Stimulated activated CD8-positive, alpha-beta memory T cell treated with anti-CD3 and anti-CD28 coated beads, Interleukin-4, amount 100 ng/mL, for 4 hours (primary cell): ENCODE data around the gene RAI2.

Source experiments
- DNase-seq, 2 donors: peaks; one replicate each; pipeline ENCODE4 v3.0.0-alpha.2; 2020; ENCODE audit warnings: low read depth in 2 of 2, low spot score in 1 of 2

RAI2 gene

GRCh38 chrX:17860811-17861488 is at the start of gene RAI2:
RAI2 (minus strand) TSS chrX:17861298; CDS start chrX:17802010, 59,288 bp downstream.
- DNase-seq, result no peak

- no peak for DNase-seq
These were observed 27.3 kb upstream of the RAI2 start for GRCh38 chrX:17888421-17888820.

GRCh38 chrX:17882680-17883079 is 21.6 kb upstream of the RAI2 start:
- no peak for DNase-seq

- DNase-seq, result no peak
These were observed 17.1 kb upstream of the RAI2 start for GRCh38 chrX:17878028-17878670.

- DNase-seq, result no peak
These were observed 15.0 kb upstream of the RAI2 start for GRCh38 chrX:17876135-17876534.

- DNase-seq, result no peak
These were observed 8.5 kb upstream of the RAI2 start for GRCh38 chrX:17869580-17869979.

GRCh38 chrX:17861489-17862011 is 452 bp upstream of the RAI2 start:
- no peak for DNase-seq

GRCh38 chrX:17860179-17860780 is 818 bp downstream of the RAI2 start:
- DNase-seq, result no peak

GRCh38 chrX:17859609-17860178 is 1.4 kb downstream of the RAI2 start:
- DNase-seq, result no peak

GRCh38 chrX:17854531-17854930 is 6.6 kb downstream of the RAI2 start:
- no peak for DNase-seq

- DNase-seq, result no peak
These were observed 7.0 kb downstream of the RAI2 start for GRCh38 chrX:17854069-17854468.

- no peak for DNase-seq
These were observed 9.2 kb downstream of the RAI2 start for GRCh38 chrX:17851874-17852273.

GRCh38 chrX:17848545-17849265 is 12.4 kb downstream of the RAI2 start:
- DNase-seq, result no peak

GRCh38 chrX:17846045-17846444 is 15.1 kb downstream of the RAI2 start:
- no peak for DNase-seq

- DNase-seq, result no peak
These were observed 16.9 kb downstream of the RAI2 start for GRCh38 chrX:17844236-17844635.

- no peak for DNase-seq
These were observed 18.2 kb downstream of the RAI2 start for GRCh38 chrX:17842769-17843525.

GRCh38 chrX:17839269-17839668 is 21.8 kb downstream of the RAI2 start:
- DNase-seq, result no peak

GRCh38 chrX:17836830-17837229 is 24.3 kb downstream of the RAI2 start:
- DNase-seq, result no peak

GRCh38 chrX:17833954-17834353 is 27.1 kb downstream of the RAI2 start:
- DNase-seq, result no peak

GRCh38 chrX:17831255-17831654 is 29.8 kb downstream of the RAI2 start:
- DNase-seq, result no peak

- no peak for DNase-seq
These were observed 30.9 kb downstream of the RAI2 start for GRCh38 chrX:17830211-17830610.
